B cell (primary cell): ENCODE data around the gene PRDM11. TPM values are rescaled to one million over a fixed set of nuclear protein-coding genes. Genes with fewer than 3 reads are reported as not detected.

Source experiments
- ATAC-seq: fragments of 200-7000 bp; cut with Tn5 transposase; one replicate; pipeline ENCODE4 v1.10.0; 2021; ENCODE audit warnings: low read depth, mild to moderate bottlenecking, moderate number of reproducible peaks, moderate library complexity
- CTCF ChIA-PET: fragments of 350-600 bp; sonication (Branson Sonifier 250); formaldehyde crosslinking; loops from one replicate; lab custom pipeline; 2021; ENCODE audit warnings: antibody characterized with exemption, inconsistent platforms; lab: Charles Lee
- POLR2A ChIA-PET: fragments of 350-600 bp; sonication (Branson Sonifier 250); formaldehyde crosslinking; loops from one replicate; lab custom pipeline; 2021; ENCODE audit warnings: antibody characterized with exemption; lab: Charles Lee
- DNase-seq: peaks from one replicate; pipeline ENCODE4 v3.0.0; 2013
- H2AFZ ChIP-seq: 2 replicates; pipeline ENCODE4 v1.6.1; 2012; ENCODE audit warnings: mild to moderate bottlenecking, low read depth, low read length; ENCODE audit not compliant: insufficient read depth, poor library complexity, severe bottlenecking
- H3K27ac ChIP-seq, 2 donors: 1 replicate in 1 of 2; 2 replicates in 1 of 2; pipeline ENCODE4 v1.5.1; 2012 to 2013; ENCODE audit warnings: low read length in 2 of 2, mild to moderate bottlenecking in 2 of 2, moderate library complexity in 1 of 2
- H3K27me3 ChIP-seq, 4 experiments: fragments of 200-600 bp in 1 of 4; sonication (generic) in 1 of 4; replicated peaks in 1 of 4; 1 replicate in 2 of 4; 2 replicates in 2 of 4; pipeline versions ENCODE4 v1.6.1 to v1.7.0; 2013 to 2016; ENCODE audit warnings: low read length in 3 of 4, mild to moderate bottlenecking in 2 of 4, mixed read lengths in 1 of 4, moderate library complexity in 1 of 4; ENCODE audit not compliant: insufficient read depth in 4 of 4, control insufficient read depth in 3 of 4; ENCODE audit errors: control extremely low read depth in 1 of 4
- H3K36me3 ChIP-seq, 2 experiments: replicated peaks in 1 of 2; 1 replicate in 1 of 2; 2 replicates in 1 of 2; pipeline versions ENCODE4 v1.6.1 to v1.7.1; 2013; ENCODE audit warnings: low read length in 1 of 2; ENCODE audit not compliant: insufficient read depth in 2 of 2, control insufficient read depth in 1 of 2; ENCODE audit errors: control extremely low read depth in 1 of 2, extremely low read depth in 1 of 2
- H3K4me1 ChIP-seq, 2 donors: fragments of 200-600 bp in 1 of 2; sonication (generic) in 1 of 2; 1 replicate in 1 of 2; 2 replicates in 1 of 2; pipeline versions ENCODE4 v1.5.1 to v1.6.1; 2013 to 2017; ENCODE audit warnings: low read length in 2 of 2; ENCODE audit not compliant: control insufficient read depth in 2 of 2, insufficient read depth in 2 of 2
- H3K4me2 ChIP-seq: replicated peaks from 2 replicates; pipeline ENCODE3; 2012; ENCODE audit warnings: mild to moderate bottlenecking, low read depth, low read length; ENCODE audit not compliant: poor library complexity, severe bottlenecking
- H3K4me3 ChIP-seq, 5 experiments: fragments of 200-600 bp in 1 of 5; sonication (generic) in 1 of 5; 1 replicate in 3 of 5; 2 replicates in 2 of 5; pipeline versions ENCODE4 v1.5.1 to v1.7.0; 2011 to 2016; ENCODE audit warnings: low read length in 4 of 5, mild to moderate bottlenecking in 4 of 5, low read depth in 2 of 5, control low read depth in 1 of 5, moderate library complexity in 1 of 5; ENCODE audit not compliant: insufficient read depth in 1 of 5; ENCODE audit errors: control extremely low read depth in 1 of 5, extremely low read depth in 1 of 5
- H3K79me2 ChIP-seq: fragments of 200-600 bp; sonication (generic); one replicate; pipeline ENCODE4 v1.6.0; 2016; ENCODE audit warnings: low read length; ENCODE audit not compliant: control insufficient read depth, insufficient read depth
- H3K9ac ChIP-seq: fragments of 200-600 bp; sonication (generic); 2 replicates; pipeline ENCODE4 v1.6.1; 2017; ENCODE audit warnings: mild to moderate bottlenecking, low read length, moderate library complexity
- H3K9me3 ChIP-seq, 3 donors: one replicate each; pipeline versions ENCODE4 v1.6.1 to v1.7.1; 2013; ENCODE audit warnings: low read length in 2 of 3; ENCODE audit not compliant: control insufficient read depth in 2 of 3, insufficient read depth in 1 of 3; ENCODE audit errors: control extremely low read depth in 1 of 3
- H4K20me1 ChIP-seq: 2 replicates; pipeline ENCODE4 v1.6.0; 2012; ENCODE audit warnings: mild to moderate bottlenecking, low read length; ENCODE audit not compliant: insufficient read depth, control insufficient read depth, poor library complexity, severe bottlenecking
- H3K27ac Mint-ChIP-seq: one replicate; pipeline ENCODE4 v1.8.0; 2021; ENCODE audit warnings: mixed read lengths
- H3K27me3 Mint-ChIP-seq: one replicate; pipeline ENCODE4 v1.8.0; 2021; ENCODE audit warnings: mixed read lengths
- H3K4me1 Mint-ChIP-seq: one replicate; pipeline ENCODE4 v1.8.0; 2021; ENCODE audit warnings: mixed read lengths
- H3K4me3 Mint-ChIP-seq: one replicate; pipeline ENCODE4 v1.8.0; 2021; ENCODE audit warnings: mixed read lengths
- H3K9me3 Mint-ChIP-seq: one replicate; pipeline ENCODE4 v1.8.0; 2022; ENCODE audit warnings: mixed read lengths; ENCODE audit not compliant: insufficient read depth
- EZH2 ChIP-seq: IDR thresholded peaks from 2 replicates; pipeline ENCODE4 v1.6.1; 2012; ENCODE audit warnings: borderline replicate concordance, low read depth, mild to moderate bottlenecking, moderate library complexity, low read length; ENCODE audit not compliant: insufficient read depth, poor library complexity, severe bottlenecking
- WGBS: methylation state at CpG from one replicate; pipeline ENCODE4 v1.1.5; 2013; ENCODE audit warnings: missing lambda C conversion rate; ENCODE audit not compliant: insufficient coverage; 5-methylcytosine and 5-hydroxymethylcytosine counted together
- intact Hi-C: fragments of 100-400 bp; cut with micrococcal nuclease; formaldehyde crosslinking; loops from one replicate; pipeline ENCODE4 v1.10.0; 2022
- polyA plus RNA-seq: library from polyadenylated mRNA; depleted of rRNA; stranded (reverse); fragments of >200 nt; gene quantifications from 2 replicates; pipeline ENCODE4 v1.2.3, GENCODE V29; 2012
- total RNA-seq, 2 donors: library from RNA; stranded (reverse); fragments of 120-200 nt in 1 of 2; gene quantifications; 1 replicate in 1 of 2; 2 replicates in 1 of 2; pipeline versions ENCODE4 v1.2.3 to v1.2.4, GENCODE V29; 2013 to 2022
- TF ChIP-seq, protein P1 (sequence below): fragments of 200-600 bp; IDR thresholded peaks from one replicate; pipeline ENCODE4 v1.8.0; 2022; ENCODE audit warnings: antibody characterized with exemption, mild to moderate bottlenecking

The PRDM11 gene
- total and polyA plus RNA-seq, 2 donors (not counting 1 experiment from before 2014, with no cell fraction given): 9.5 to 26.2 TPM

DNA sequence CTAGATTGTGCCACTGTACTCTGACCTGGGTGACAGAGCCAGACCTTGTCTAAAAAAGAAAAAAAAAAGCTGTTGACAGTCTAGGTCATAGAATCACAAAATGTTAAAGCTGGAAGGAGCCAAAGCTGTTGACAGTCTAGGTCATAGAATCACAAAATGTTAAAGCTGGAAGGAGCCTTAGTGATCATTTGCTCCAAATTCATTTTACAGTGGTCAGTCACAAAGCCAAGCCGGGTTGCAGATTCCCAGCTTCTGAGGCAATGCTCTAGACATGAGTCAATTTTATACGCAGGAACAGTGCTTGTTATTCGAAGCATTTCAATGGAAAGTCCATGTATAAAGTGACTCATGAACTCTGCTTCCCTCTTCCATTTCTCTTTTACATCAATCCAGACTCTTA lies 92.3 kb downstream of the PRDM11 start:
- Histone ChIP-seq H3K4me1 (no peaks in the 10 kb centered on the region), H3K27ac (no peak overlapping the region), H3K9me3 (peaks cover 0 to 3% (median 0%) of the 10 kb centered on the region in 3 donors), H2AFZ (no peak overlapping the region), H3K4me3 (no peak overlapping the region), H3K79me2 (no peaks in the 10 kb centered on the region), H4K20me1 (no peaks in the 10 kb centered on the region), H3K4me2 (no peak overlapping the region), H3K27me3 (peaks cover 0 to 12% (median 5%) of the 10 kb centered on the region in 4 experiments), H3K36me3 (no peaks in the 10 kb centered on the region), H3K9ac (no peak overlapping the region)
- Mint-ChIP-seq H3K4me1 (no peaks in the 10 kb centered on the region), H3K9me3 (no peaks in the 10 kb centered on the region), H3K27me3 (peaks cover 33% of the 10 kb centered on the region), H3K27ac (no peak overlapping the region), H3K4me3 (no peak overlapping the region)
- intact Hi-C loops: no loop called here
- ChIA-PET POLR2A (no interaction called here), CTCF (interaction anchor here (1.0 to 1.2 kb wide), 2 partner anchors 9 to 11 kb away, joined by 3 to 4 read pairs; no protein-coding TSS in a partner anchor)
- 100% methylated on average over 1 of the region's 3 CpGs for WGBS
- ATAC-seq: no peak
- TF ChIP-seq, protein P1, sequence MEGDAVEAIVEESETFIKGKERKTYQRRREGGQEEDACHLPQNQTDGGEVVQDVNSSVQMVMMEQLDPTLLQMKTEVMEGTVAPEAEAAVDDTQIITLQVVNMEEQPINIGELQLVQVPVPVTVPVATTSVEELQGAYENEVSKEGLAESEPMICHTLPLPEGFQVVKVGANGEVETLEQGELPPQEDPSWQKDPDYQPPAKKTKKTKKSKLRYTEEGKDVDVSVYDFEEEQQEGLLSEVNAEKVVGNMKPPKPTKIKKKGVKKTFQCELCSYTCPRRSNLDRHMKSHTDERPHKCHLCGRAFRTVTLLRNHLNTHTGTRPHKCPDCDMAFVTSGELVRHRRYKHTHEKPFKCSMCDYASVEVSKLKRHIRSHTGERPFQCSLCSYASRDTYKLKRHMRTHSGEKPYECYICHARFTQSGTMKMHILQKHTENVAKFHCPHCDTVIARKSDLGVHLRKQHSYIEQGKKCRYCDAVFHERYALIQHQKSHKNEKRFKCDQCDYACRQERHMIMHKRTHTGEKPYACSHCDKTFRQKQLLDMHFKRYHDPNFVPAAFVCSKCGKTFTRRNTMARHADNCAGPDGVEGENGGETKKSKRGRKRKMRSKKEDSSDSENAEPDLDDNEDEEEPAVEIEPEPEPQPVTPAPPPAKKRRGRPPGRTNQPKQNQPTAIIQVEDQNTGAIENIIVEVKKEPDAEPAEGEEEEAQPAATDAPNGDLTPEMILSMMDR: no peak
- no peak for TF ChIP-seq EZH2
- no peak for DNase-seq

DNA sequence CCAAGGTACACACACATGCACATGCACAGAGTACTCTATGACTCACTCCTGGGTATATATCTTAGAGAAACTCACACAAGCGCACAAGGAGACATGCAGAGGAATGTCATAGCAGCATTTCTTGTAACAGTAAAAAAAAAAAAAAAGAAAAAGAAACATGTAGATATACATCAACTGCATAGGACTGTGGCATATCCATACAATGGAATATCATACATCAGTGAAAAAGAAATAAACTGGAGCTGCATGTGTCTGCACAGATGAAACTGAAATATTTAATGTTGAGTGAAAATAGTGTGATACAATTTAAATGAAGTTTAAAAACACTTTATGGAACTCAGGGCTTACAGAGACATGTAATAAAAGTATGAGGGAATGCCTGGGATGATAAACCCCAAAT lies 93.3 kb downstream of the PRDM11 start:
- CTCF ChIA-PET: interaction anchor here (0.7 to 1.0 kb wide), 3 partner anchors 10 to 145 kb away, joined by 3 read pairs; no protein-coding TSS in a partner anchor
- no peak overlapping the region for H3K4me3 Mint-ChIP-seq
- no peaks in the 10 kb centered on the region for H3K9me3 Mint-ChIP-seq
- no peak overlapping the region for H3K4me3 ChIP-seq
- peaks cover 33% of the 10 kb centered on the region for H3K27me3 Mint-ChIP-seq
- no peaks in the 10 kb centered on the region for H3K4me1 ChIP-seq
- intact Hi-C loops: no loop called here
- DNase-seq (no peak), ATAC-seq (no peak)
- H3K4me1 Mint-ChIP-seq: no peaks in the 10 kb centered on the region
- no peak overlapping the region for H3K4me2 ChIP-seq
- H4K20me1 ChIP-seq: no peaks in the 10 kb centered on the region
- H3K79me2 ChIP-seq: no peaks in the 10 kb centered on the region
- peaks cover 0 to 12% (median 5%) of the 10 kb centered on the region in 4 experiments for H3K27me3 ChIP-seq
- WGBS: no CpG with 5 or more reads among the region's 1 CpG
- no peaks in the 10 kb centered on the region for H3K36me3 ChIP-seq
- peaks cover 0 to 3% (median 0%) of the 10 kb centered on the region in 3 donors for H3K9me3 ChIP-seq
- H3K27ac ChIP-seq: no peak overlapping the region
- H3K27ac Mint-ChIP-seq: no peak overlapping the region
- TF ChIP-seq, protein P1: no peak
- no peak for TF ChIP-seq EZH2
- POLR2A ChIA-PET: no interaction called here
- no peak overlapping the region for H2AFZ ChIP-seq
- H3K9ac ChIP-seq: no peak overlapping the region
